DND-41 (cell line): ENCODE results near the gene SIX3.

Experiments used
- ATAC-seq: fragments of 200-7000 bp; cut with Tn5 transposase; 3 replicates; pipeline ENCODE4 v1.9.1; 2021; ENCODE audit warnings: low read depth; ENCODE audit not compliant: insufficient read depth
- DNase-seq: peaks from one replicate; pipeline ENCODE4 v3.0.0-alpha.2; 2020
- H2AFZ ChIP-seq: 2 replicates; pipeline ENCODE4 v1.6.0; 2012; ENCODE audit warnings: low read depth, low read length
- H3K27ac ChIP-seq: 2 replicates; pipeline ENCODE4 v1.5.1; 2012; ENCODE audit warnings: low read length, inconsistent platforms
- H3K27me3 ChIP-seq: fragments of 200-600 bp; sonication (generic); 2 replicates; pipeline ENCODE4 v1.6.0; 2012; ENCODE audit warnings: low read length, mild to moderate bottlenecking, inconsistent platforms; ENCODE audit not compliant: insufficient read depth, poor library complexity
- H3K36me3 ChIP-seq: 2 replicates; pipeline ENCODE4 v1.5.1; 2012; ENCODE audit warnings: low read length, inconsistent platforms; ENCODE audit not compliant: insufficient read depth
- H3K4me1 ChIP-seq: 2 replicates; pipeline ENCODE4 v1.5.1; 2012; ENCODE audit warnings: mild to moderate bottlenecking, low read length; ENCODE audit not compliant: insufficient read depth
- H3K4me2 ChIP-seq: 2 replicates; pipeline ENCODE4 v1.6.0; 2012; ENCODE audit warnings: mild to moderate bottlenecking, moderate library complexity, low read length, inconsistent platforms; ENCODE audit not compliant: insufficient read depth
- H3K4me3 ChIP-seq, 2 experiments: fragments of 200-600 bp in 1 of 2; shearing (Covaris generic) in 1 of 2; 2 replicates each; pipeline ENCODE4 v1.5.1; 2012 to 2016; ENCODE audit warnings: inconsistent platforms in 2 of 2, low read length in 2 of 2, mild to moderate bottlenecking in 2 of 2, low read depth in 1 of 2, moderate library complexity in 1 of 2
- H3K79me2 ChIP-seq: 2 replicates; pipeline ENCODE4 v1.6.0; 2012; ENCODE audit warnings: low read length, inconsistent platforms; ENCODE audit not compliant: insufficient read depth
- H3K9ac ChIP-seq: 2 replicates; pipeline ENCODE4 v1.6.0; 2012; ENCODE audit warnings: low read depth, mild to moderate bottlenecking, inconsistent platforms, low read length, moderate library complexity
- H3K9me3 ChIP-seq: 2 replicates; pipeline ENCODE4 v1.5.1; 2012; ENCODE audit warnings: low read length, moderate library complexity, mild to moderate bottlenecking, inconsistent platforms; ENCODE audit not compliant: insufficient read depth, severe bottlenecking
- H4K20me1 ChIP-seq: 2 replicates; pipeline ENCODE4 v1.6.0; 2012; ENCODE audit warnings: low read length; ENCODE audit not compliant: insufficient read depth
- CTCF ChIP-seq: IDR thresholded peaks from 2 replicates; pipeline ENCODE4 v1.5.1; 2012; ENCODE audit warnings: borderline replicate concordance, low read length, moderate library complexity, mild to moderate bottlenecking; ENCODE audit not compliant: poor library complexity, severe bottlenecking; ENCODE audit errors: extremely low read depth
- EZH2 ChIP-seq: IDR thresholded peaks from 3 replicates; pipeline ENCODE4 v1.6.1; 2012; ENCODE audit warnings: borderline replicate concordance, low read depth, mild to moderate bottlenecking, moderate library complexity, low read length, inconsistent platforms; ENCODE audit not compliant: severe bottlenecking

Gene SIX3

DNA sequence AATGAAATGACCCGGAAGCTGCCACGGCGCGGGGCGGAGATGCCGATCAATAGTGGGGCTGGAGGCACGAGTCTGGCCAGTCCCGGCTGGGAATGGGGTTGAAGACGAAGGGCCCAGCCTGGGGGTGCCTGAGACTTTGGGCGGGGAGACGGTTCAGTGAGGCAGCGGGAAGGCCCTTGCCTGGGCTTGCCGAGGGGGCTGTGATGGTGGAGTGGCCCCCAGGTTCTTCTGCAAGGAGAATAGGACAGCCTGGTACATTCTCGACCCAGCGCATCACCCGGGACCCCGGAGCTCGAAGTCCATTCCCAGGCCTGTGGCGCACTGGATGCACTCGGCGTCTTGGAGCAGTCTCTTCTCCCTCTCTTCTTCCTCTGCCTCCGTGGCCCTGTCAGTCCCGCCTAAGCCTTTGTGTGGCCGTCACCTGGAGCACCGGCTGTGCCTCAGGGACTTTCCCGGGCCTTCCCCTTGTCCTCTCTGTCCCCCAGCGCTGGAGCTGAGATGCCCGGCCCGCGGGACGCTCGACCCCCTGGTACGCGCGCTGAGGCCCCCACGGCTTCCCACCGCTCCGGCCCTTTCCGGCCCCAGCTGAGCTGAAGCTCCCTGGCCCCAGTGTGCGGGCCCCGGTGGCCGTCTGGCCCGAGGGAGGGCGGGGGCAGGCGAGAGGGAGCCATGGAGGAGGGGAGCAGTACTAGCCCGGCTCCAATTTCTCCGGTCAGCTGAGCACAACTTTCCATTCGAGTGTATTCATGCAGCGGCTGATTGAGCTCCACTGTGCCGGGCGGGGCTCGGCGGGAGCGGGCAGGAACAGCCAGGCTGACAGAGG lies 8.0 kb downstream of the SIX3 start:
- H3K4me1 ChIP-seq: no peaks in the 10 kb centered on the region
- H3K4me2 ChIP-seq: no peak overlapping the region
- 0 out of 2 replicates have a peak, but pooled peaks cover 3% of the 10 kb centered on the region for H4K20me1 ChIP-seq
- no peak overlapping the region for H3K4me3 ChIP-seq
- H3K9me3 ChIP-seq: no peaks in the 10 kb centered on the region
- H3K27me3 ChIP-seq: peaks cover 5% of the 10 kb centered on the region
- TF ChIP-seq EZH2 (no peak), CTCF (no peak)
- no peak for ATAC-seq
- H2AFZ ChIP-seq: no peak overlapping the region
- H3K27ac ChIP-seq: no peak overlapping the region
- DNase-seq: no peak
- H3K36me3 ChIP-seq: no peaks in the 10 kb centered on the region
- no peak overlapping the region for H3K9ac ChIP-seq
- no peaks in the 10 kb centered on the region for H3K79me2 ChIP-seq

GRCh38 chr2:44950646-44951045 lies 9.1 kb downstream of the SIX3 start:
- no peaks in the 10 kb centered on the region for H3K79me2 ChIP-seq
- no peak overlapping the region for H3K4me2 ChIP-seq
- TF ChIP-seq EZH2 (no peak), CTCF (no peak)
- H3K36me3 ChIP-seq: no peaks in the 10 kb centered on the region
- H4K20me1 ChIP-seq: peaks cover 8% of the 10 kb centered on the region; the same call in 1 of the 2 replicates
- no peak overlapping the region for H2AFZ ChIP-seq
- no peak for ATAC-seq
- DNase-seq: no peak
- H3K9ac ChIP-seq: no peak overlapping the region
- peaks cover 13% of the 10 kb centered on the region for H3K27me3 ChIP-seq
- no peaks in the 10 kb centered on the region for H3K9me3 ChIP-seq
- H3K4me1 ChIP-seq: peaks cover 7% of the 10 kb centered on the region
- H3K27ac ChIP-seq: no peak overlapping the region
- no peak overlapping the region for H3K4me3 ChIP-seq

GRCh38 chr2:44951124-44951523 lies 9.6 kb downstream of the SIX3 start:
- no peak overlapping the region for H2AFZ ChIP-seq
- no peak overlapping the region for H3K4me2 ChIP-seq
- H3K27me3 ChIP-seq: peaks cover 15% of the 10 kb centered on the region
- no peaks in the 10 kb centered on the region for H3K36me3 ChIP-seq
- no peak overlapping the region for H3K9ac ChIP-seq
- H3K4me3 ChIP-seq: no peak overlapping the region
- peaks cover 12% of the 10 kb centered on the region for H3K4me1 ChIP-seq
- TF ChIP-seq CTCF (no peak), EZH2 (no peak)
- no peak for DNase-seq
- no peak for ATAC-seq
- no peak overlapping the region for H3K27ac ChIP-seq
- peaks cover 8% of the 10 kb centered on the region; the same call in 1 of the 2 replicates for H4K20me1 ChIP-seq
- no peaks in the 10 kb centered on the region for H3K79me2 ChIP-seq
- H3K9me3 ChIP-seq: no peaks in the 10 kb centered on the region
